HG03045 (cell line): ENCODE results near the gene PRR5L.

Experiments
- ATAC-seq: cut with Tn5 transposase; IDR thresholded peaks from one replicate; pipeline ENCODE4 v1.9.1; 2021; ENCODE audit warnings: mild to moderate bottlenecking, moderate library complexity; ENCODE audit not compliant: unreplicated experiment

PRR5L gene

DNA sequence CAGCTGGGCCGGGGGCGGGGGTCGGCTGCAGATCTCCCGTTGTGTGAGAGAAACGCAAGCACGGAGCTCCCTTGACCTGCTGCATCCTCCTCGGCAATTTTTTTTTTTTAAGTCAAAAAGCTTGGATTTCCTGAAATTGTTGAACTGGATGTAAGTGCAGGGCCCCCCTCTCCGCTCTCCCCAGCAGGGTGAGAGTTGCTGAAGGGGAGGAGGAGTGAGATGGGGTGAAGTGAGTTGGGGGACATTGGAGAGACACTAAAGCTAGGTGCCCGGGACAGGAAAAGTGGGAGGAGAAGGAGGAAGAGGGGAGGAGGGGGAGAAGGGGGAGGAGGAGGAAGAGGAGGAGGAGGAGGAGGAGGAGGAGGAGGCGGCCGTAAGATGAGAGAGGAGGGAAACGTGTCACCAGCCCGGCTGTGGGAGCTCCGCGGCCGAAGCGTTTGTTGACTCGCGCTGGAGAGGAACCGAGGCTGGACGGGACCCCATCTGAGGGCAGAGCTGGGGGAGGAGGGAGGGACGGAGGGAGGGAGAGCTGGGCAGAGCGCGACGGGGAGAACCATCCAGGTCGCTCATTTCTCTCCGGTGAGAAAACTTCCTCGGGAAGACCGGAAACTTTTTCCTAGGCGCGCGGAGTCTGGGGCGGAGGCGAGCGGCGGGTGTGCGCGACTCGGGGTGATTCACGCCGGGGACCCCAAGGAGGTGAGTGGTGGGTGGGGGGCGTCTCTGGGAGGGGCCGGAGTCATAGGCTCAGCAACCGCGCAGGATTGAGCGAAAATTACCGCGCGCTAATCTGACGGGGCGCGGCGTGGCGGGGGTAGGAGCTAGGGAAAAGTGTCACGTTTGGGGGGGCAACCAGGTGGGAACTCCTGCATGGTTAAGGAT, 80.2 kb downstream of the PRR5L start:
- ATAC-seq = no peak

DNA sequence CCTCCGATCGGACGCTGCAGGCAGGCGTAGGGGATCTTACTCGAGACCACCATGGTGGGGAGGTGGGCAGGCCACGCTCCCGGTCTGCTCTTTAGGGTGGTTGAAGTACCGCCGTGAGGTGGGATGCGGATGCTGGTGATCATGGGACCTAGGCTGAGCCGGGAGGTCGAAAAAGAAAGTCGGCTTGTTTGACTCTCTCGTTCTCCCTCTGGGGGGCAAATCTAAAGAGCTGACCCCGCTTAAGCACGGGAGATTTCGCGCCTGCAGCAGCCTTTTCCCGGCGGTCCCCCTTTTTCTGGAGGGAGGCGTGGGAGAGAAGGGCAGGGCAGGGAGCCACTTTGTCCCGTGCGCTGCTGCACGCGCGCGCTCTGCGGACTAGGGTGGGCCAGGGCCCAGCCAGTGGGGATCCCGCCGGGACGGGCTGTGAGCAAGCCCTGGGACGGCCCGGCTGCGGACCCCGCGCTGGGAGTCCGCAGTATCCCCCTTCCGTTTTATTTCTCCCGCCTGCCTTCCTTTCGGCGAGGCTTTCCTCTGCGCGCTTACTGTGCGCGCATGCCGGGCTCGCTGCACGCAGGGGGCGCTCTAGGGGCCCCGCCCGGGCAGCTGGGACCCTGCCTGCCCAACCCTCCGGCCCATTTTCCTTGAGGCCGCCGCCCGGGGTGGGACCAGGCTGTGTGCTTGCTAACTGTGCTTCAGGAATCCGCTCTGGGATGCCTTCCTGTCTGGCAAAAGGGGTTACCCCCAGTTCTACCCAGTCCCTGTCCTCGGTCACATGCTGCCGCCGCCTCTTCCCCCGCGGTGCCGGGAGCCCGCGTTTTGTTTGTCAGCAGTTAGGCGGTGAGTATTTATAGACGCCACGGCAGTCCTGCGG, 81.0 kb downstream of the PRR5L start:
- no peak for ATAC-seq

DNA sequence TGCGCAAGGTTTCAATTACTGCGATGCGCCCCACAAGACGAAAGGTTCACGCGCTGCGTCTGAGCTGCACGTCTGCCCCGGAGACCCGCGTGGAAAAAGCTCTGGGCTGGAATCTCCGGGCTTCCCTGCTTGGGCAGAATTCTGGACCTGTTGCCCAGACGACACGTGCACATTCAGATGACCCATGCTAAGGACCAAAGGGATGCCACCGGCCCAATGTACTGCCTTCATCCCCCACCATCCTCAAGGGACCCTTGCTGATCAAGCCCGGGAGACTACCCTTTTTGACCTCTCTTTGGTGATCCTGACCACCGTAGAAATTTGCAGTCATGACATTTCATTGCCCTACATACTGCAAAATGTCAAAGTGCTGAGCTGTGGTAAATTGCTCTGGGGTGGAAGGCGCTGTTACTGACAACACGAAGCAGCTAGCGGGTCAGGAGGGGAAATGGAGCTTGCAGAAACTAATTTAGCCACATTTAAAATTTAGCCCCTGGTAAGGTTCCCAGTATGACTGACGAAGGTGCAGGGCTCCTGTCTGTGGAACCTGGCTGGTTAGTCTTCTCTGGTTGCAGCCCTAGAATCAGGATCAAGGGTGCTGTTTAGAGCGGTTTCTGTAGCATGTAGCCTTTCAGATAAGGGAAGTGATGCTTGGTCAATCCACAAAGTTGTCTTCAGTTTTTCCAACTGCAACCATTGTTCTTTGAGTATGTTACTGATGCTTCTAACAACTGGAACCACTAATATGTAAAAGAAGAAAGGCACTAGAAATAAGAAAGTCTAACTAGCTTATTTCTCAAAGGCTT, 81.9 kb downstream of the PRR5L start:
- no peak for ATAC-seq

DNA sequence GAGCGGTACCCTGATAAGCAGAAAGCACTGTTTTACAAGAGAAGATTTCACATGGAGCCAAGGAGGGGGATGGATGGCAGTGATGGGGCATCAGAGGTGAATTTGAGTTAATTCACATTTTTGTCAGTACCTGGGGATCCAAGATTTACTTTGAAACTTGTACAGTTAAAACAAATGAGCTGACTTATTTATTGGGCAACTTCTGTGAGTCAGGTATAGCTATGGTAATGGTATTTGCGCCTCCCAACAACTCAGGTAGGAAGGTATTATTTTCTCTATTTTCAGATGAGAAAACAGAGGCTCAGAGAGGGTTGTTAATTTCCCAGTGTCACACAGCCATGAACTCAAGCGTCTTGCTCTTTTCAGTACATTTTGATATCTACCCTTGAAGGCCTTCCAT, 83.6 kb downstream of the PRR5L start:
- ATAC-seq = no peak

DNA sequence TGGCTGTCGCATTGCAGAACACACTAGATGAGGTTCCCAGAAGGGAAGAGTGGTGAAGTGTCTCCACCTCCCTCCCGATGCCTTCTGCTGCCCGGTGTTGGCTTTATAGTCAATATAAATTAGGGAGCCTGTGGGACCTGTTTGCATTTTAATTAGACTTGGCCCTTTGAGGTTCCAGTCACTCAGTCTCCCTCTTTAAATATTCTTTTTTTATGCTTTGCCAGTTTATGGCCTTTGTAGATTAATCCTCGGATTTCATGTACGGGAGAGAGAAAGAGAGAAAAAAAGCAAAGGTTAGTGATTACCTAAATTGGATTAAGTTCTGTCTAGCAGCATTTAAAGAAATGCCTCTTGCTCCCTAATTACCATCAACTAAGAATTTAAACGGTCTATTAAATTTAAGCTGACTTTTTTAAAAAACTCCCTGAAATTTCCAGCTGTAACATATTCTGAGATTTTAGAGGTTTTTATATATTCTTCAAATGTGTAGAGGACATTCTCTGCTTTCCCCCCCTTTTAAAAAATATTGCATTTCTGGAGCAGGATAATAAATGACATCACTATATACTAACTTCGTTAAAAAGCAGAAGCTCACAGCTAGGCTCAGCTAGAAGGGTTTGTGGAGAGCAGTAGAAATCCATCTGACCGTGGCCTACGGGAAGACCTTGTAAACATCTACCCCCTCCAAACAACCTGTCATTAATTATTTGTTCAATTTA, 84.4 kb downstream of the PRR5L start:
- no peak for ATAC-seq

DNA sequence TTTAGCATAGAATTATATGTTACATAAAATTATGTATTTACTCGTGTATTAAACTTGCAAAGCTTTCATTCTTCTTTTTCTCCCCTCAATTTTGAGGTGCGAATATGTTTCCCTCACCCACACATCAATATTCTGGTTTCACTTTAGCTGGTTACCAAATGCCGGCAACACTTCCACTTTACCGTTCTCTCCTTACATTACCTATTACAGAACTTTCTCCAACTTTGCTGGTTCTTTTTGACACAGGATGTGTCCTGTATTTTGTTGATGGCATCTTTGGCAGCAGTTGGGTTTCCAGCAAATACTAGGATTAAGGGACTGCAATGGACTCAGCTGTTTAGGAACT, 84.9 kb downstream of the PRR5L start:
- ATAC-seq = no peak

DNA sequence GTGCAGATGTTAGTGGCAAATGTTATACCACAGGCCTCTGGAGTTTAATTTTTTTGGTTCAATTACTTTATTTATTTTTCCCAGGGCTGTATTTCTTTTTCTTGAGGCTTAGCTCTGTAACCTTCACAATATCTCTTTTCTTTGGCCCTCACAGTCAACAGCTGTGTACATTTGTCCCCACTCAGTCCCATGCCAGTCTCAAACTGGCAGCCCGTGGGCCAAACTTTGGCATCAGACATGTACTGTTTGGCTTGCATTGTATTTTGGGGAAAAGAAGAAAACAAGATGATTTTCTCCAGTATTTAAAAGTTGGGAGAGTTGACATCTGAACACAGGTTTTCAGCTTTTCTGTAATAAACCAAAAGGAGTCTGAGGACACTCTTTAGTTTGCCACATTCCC, 87.1 kb downstream of the PRR5L start:
- ATAC-seq = no peak

DNA sequence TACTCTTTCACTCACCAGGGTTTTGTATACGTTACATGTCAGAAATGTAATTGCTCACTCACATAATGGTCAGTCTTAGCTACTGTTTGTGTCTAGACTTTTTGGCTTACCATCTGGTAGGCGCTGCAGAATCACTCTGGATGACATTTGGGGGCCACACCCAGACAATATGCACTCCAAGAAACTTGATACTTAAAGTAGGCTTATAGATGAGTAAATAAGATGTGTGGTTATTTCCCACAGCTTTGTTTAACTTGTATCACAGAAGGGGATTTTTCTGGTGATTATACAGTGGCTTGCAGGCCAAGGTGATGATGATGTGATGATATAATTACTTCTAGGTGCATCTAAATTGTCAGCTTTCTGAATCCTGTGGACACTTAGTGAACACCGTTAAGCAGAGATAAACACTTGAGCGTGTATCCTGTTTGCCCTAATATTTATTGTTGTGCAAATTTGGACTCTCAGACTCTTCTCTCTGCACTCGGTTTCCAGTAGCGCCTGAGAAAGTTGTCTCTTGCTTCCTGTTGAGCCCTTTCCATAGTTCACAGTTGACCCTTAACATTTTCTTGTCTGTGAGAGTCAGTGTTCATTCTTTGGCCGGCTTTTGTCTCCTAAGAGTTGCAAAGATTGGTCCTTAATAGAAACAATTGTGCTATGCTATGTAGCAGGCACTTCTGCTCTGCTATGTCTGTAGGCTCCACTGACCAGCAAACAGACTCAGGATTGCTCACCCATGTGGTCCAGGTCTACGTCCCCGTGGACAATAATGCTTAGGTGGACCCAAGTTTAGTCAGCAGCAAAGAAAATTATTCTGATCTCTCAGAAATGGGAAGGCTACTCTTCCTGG, 89.3 kb downstream of the PRR5L start:
- ATAC-seq = no peak

DNA sequence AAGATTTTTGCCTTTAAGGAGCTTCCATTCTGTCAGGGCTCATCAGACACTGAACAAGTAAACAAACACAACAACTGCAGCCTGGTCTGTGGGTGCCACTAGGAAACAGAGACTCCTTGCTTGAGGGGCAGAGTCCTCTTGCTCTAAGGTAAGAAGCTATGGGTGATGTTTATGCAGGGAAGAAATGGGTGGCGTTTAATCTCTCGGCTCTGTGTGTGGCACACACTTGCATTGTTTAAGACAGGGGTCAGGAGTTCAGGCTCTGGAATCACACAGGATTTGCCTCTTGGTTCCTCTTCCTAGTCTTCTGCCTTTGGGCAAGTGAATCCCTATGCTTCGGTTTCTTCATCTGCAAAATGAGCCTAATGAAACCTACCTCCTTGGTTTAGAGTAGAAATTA, 90.3 kb downstream of the PRR5L start:
- no peak for ATAC-seq

DNA sequence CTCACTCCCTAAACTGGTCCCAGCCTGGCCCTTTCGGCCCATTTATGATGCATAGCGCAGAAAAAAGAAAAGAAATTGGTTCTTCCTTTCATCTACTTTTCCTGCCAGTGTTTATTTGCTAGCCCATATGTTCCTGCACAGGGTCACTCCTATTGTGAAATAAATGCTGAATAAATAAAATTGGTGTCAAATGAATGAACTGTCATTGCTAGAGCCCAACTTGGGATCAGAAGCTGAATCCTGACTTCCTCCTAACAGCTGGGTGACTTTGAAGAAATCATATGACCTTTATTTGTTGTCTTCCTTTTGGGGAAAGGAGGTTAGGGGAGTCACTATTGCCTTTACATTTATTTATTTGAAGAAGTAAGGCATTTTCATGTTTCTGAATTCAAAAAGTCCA, 92.0 kb downstream of the PRR5L start:
- ATAC-seq = no peak

DNA sequence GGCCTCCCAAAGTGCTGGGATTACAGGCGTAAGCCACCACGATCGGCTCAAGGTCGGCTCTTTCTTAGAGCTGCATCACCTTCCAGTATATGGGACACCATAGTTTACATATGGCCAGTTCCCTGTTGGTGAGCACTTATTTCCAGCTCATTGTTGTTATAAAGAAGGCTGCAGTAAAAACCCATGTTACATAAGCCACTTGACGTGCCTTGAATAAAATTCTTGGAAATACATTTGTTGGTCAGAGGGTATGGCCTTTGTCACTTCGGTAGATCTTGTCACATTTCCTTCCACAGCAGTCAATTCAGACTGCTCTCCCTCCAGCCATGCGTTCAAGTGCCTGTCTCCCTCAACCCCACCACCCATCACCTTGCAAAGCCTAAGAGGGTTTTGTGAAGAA, 92.9 kb downstream of the PRR5L start:
- ATAC-seq = no peak

DNA sequence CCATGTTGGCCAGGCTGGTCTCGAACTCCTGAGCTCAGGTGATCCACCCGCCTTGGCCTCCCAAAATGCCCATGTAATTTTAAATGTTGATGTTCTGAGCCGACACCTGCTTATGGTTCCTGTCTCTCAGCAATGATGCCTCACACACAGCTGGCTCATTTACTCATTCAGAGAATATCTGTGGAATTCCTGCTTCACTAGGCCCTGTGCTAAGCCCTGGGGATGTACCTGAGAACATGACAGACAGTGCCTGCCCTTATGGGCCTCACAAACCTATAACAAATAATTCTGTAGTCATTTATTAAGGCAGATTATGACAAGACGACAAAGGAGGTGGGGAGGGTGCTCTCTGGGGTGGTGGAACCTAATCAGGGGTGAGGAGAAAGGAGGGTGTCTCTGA, 93.7 kb downstream of the PRR5L start:
- no peak for ATAC-seq

DNA sequence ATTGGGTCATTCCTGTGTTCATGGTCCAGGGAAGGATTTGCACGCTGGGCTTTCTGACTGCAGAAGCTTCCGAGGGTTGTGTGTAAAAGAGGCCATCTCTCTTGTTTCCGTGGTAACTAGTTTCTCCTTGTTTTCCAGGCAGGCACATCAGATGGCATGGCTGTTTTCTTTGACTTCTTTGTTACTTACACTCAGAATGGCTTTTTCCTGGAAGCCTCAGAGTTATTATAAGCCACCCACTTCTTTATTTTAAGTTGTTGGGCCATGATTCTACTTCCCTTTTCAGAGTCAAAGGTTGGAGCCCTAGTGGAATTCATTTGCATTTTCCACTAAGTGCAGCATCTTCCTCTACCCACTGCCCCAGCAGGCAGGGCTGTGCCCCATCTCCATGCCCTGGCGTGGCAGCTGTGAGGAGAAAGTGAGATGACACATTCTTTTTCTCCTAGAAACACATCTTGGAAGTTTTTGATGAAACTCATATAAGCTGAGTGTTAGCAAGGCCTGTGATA, 94.9 kb downstream of the PRR5L start:
- no peak for ATAC-seq

DNA sequence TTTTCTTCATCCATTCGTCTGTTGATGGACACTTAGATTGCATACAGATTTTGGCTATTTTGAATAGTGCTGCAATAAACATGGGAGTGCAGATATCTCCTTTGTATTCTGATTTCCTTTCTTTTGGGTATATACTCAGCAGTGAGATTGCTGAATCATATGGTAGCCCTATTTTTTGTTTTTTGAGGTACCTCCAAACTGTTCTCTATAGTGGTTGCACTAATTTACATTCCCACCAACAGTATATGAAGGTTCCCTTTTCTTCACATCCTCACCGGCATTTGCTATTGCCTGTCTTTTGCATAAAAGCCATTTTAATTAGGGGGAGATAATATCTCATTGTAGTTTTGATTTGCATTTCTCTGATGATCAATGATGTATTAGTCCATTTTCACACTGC, 96.1 kb downstream of the PRR5L start:
- no peak for ATAC-seq

DNA sequence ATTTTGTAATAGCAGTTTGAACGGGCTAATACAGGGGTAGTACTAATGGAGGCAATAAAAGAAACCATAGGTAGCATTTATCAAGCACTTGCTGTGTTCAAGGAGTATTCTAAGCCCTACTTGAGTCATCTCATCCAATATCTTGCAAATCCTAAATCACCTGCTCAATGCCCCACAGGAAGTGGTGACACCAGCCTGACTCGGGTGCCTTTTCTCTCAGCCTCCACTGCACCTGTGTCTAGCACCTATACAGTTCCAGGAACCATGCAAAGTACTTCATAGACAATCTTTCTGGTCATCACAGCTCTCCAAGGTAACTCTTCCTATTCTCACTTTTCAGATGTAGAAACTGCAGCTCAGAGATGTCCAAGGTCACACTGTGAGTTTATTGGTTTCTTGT, 98.0 kb downstream of the PRR5L start:
- no peak for ATAC-seq

DNA sequence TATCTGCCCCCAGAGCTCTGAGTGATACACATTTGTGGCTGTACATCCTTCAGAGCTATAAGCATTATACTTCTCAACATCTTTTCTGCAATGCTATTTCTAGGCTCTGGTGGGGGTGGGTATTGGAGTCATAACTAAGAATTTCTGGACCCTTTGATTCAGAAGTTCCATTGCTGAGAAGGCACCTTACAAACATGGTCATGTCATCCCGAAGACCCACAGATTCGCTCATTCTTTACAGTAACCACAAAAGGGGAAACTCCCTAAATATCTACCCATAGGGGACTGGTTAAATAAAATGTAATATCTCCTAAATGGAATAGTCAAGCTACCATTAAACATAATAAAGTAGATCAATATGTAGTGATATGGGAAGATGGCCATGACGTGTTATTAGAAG, 98.8 kb downstream of the PRR5L start:
- no peak for ATAC-seq

DNA sequence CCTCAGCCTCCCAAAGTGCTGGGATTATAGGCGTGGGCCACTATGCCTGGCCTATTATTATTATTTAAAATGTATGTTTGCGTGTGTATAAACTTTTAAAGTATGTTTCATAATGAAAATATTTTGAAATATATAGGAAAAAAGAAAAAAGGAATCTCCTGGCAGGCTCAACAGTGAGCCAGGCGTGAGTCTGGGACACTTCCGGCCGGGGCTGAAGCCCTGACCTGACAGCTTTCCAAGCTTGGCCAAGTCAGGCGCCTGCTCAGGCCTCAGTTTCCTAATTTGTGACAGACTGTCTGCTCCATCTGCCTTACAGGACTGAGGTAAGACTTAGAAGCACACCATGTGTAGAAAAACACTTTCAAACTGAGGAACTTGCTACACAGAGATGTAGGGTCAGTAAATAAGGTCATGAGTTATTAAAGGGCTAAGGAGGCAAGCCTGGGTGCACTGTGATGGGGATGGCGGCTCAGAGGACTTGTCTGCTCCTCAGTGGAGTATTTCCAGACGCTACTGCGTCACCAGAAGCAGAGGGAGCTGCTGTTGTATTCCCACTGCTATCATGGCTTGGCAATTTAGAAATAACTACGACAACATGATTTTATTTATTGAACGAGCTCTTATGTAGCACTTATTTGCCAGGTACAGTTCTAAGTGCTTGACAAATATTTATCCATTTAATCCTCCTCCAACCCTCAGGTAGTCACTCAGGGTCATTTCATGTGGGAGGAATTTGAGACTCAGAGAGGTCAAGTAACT, 100.1 kb downstream of the PRR5L start:
- ATAC-seq = no peak

DNA sequence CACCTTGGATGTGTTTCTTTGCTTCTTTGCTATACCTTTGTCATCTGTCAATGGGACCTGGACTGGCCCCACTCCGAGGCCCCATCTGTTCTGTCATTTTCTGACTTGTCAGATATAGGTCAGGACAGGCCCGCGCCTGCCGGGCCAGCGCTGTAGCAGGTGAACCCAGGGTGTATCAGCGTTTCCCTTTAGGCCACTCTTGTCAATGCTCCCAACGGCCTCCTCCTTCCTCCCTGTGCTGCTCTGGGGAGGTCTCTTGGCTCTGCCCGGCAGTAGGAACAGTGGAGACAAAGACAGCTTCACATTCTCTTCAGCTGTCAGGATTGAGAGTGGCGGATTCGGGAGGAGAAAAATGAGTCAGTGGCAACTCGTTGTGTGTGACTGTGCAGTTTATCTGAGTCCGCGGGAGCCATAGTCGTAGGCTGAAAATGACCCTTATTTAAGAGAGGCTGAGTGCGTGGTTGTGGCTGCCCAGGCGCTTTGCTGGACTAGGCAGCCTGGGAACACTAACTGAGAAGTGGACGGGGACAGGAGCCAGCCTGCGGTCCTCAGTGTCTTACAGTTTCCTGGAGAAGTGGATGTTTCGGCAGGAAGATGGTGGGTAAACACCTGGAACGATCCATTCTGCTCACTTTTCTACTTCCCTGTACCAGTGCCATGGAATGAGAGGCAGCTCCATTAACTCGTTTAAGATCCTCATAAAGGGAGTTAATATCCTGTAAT, 102.3 kb downstream of the PRR5L start:
- ATAC-seq = no peak
